ENCODE results near the gene KCTD2.

The KCTD2 gene

DNA sequence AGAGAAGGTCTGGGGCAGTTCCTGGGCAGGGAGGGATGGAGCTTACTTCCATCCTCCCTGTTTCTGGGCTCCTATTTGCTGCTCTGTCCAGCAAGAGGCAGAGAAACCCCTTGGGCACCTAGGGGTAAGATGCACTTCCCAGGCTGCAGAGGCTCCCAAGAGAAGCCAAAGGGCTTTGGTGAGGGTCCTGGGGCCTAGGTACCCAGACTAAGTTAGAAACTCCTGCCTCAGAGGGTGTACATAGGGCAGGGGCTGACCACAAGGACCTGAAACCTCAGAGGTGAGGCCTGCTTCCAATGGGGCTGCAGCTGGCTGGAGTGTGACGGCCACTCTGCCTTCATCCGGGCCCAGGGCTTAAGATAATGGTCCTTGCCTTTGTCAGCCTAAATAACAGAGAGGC, 61.2 kb downstream of the KCTD2 start:
- TF ChIP-seq MYC (IDR thresholded peaks at IDR 0.05; ENCODE audit: low read depth, low read length) (no peak), POLR2A (IDR thresholded peaks at IDR 0.05; ENCODE audit: extremely low read depth, insufficient read length) (no peak)
- TF ChIP-seq, protein P1, sequence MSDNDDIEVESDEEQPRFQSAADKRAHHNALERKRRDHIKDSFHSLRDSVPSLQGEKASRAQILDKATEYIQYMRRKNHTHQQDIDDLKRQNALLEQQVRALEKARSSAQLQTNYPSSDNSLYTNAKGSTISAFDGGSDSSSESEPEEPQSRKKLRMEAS (IDR thresholded peaks at IDR 0.05; ENCODE audit: low read depth, low read length) = no peak
- TF ChIP-seq, protein P2, sequence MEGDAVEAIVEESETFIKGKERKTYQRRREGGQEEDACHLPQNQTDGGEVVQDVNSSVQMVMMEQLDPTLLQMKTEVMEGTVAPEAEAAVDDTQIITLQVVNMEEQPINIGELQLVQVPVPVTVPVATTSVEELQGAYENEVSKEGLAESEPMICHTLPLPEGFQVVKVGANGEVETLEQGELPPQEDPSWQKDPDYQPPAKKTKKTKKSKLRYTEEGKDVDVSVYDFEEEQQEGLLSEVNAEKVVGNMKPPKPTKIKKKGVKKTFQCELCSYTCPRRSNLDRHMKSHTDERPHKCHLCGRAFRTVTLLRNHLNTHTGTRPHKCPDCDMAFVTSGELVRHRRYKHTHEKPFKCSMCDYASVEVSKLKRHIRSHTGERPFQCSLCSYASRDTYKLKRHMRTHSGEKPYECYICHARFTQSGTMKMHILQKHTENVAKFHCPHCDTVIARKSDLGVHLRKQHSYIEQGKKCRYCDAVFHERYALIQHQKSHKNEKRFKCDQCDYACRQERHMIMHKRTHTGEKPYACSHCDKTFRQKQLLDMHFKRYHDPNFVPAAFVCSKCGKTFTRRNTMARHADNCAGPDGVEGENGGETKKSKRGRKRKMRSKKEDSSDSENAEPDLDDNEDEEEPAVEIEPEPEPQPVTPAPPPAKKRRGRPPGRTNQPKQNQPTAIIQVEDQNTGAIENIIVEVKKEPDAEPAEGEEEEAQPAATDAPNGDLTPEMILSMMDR (IDR thresholded peaks at IDR 0.05; ENCODE audit: low read depth, low read length) = no peak
- no peak overlapping the region for H3K4me3 ChIP-seq (ENCODE audit: low read depth, low read length)
- DNase-seq (ENCODE audit: low read depth) = no peak

DNA sequence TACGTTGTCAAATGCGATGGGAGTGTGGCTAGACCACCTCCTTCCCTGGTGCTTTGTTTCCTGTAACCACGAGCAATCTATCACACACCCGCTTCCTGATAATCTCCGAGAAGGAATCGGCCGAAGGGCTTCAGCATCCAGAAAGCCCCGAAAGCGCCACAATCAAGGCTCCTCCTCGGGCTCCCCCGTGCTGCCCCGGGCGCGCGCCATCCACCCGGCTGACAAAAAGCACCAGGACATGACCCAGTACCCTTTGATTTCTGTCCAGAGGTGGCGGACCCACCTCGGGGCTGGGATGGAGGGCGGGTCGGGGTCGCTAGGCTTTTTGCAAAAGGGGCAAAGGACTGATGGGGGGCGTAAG, 62.0 kb downstream of the KCTD2 start:
- DNase-seq (ENCODE audit: low read depth) = no peak
- no peak for TF ChIP-seq MYC (IDR thresholded peaks at IDR 0.05; ENCODE audit: low read depth, low read length)
- peak overlapping the region; percentile 86 for H3K4me3 ChIP-seq (ENCODE audit: low read depth, low read length)

DNA sequence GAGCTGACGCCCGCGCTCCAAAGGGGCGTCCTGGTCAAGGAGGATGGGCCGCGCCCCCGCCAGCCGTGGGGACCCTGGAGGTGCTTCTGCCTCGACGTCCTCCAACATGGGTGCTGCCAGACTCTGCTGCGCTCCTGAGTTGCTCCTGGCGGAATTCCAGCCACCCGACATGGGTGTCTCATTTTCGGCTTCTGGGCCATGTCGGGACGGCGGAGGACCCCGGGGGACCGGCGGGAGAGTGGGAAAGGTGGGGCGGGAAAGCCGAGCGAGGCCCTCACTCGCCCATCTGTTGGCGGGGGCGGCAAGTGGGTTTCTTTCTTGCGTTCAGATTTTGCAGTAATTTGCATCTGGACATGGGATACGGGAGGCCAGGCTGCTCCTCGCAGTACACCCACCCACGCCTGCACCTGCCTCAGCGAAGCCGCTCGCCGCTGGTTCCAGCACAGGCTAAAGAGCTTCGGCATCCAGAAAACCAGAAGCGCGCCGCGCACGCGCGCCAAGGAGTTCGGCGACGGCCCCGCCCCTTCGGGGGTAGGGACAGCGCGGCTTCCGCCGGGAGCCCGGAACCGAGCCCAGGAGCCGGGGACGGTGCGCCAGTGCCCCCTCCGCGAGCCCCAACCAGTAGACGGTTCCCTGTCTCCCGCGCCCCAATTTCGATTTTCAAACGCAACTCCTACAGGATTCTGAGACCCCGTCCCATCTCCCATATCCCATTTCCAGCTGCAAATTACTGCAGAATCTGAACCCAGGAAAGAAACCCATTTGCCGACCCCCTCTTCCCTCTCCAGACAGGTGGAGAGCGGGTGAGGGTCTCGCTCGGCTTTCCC, 62.6 kb downstream of the KCTD2 start, which contains the start of gene ARMC7:
Gene ARMC7, plus strand, starts transcription at position 563 of the 827 bp plus-strand sequence. CDS start 320 bp downstream, outside the sequence.
- H3K4me3 ChIP-seq (ENCODE audit: low read depth, low read length) = peak within 1 kb of the TSS; percentile 86
- TF ChIP-seq, protein P1 (IDR thresholded peaks at IDR 0.05; ENCODE audit: low read depth, low read length) = peak; percentile 15; the same call in 1 of the 2 replicates
- no peak; the same call in 1 of the 2 replicates for TF ChIP-seq MYC (IDR thresholded peaks at IDR 0.05; ENCODE audit: low read depth, low read length)
- TF ChIP-seq POLR2A (IDR thresholded peaks at IDR 0.05; ENCODE audit: extremely low read depth, insufficient read length) = peak; percentile 74
- TF ChIP-seq, protein P2 (IDR thresholded peaks at IDR 0.05; ENCODE audit: low read depth, low read length) = no peak
- peak; percentile 88 for DNase-seq (ENCODE audit: low read depth)

DNA sequence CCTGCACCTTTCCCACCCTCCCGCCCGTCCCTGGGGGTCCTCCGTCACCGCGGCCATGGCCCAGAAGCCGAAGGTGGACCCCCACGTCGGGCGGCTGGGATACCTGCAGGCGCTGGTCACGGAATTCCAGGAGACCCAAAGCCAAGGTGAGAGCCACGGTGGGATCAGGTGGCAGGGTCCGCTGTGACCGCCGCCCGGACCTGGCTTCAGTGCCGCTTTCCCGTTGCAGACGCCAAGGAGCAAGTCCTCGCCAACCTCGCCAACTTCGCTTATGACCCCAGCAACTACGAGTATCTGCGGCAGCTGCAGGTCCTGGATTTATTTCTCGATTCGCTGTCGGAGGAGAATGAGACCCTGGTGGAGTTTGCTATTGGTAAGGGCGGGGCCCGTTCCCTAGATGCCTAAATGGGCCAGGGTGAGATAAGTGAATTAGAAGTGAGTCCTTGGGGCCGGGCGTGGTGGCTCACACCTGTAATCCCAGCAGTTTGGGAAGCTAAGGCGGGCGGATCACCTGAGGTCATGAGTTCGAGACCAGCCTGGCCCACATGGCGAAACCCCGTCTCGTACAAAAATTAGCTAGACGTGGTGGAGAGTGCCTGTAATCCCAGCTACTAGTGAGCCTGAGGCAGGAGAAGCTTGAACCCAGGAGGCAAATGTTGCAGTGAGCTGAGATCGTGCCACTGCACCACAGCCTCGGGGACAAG, 63.4 kb downstream of the KCTD2 start:
- no peak for DNase-seq (ENCODE audit: low read depth)
- TF ChIP-seq POLR2A (IDR thresholded peaks at IDR 0.05; ENCODE audit: extremely low read depth, insufficient read length) (no peak), MYC (IDR thresholded peaks at IDR 0.05; ENCODE audit: low read depth, low read length) (no peak)
- TF ChIP-seq, protein P1 (IDR thresholded peaks at IDR 0.05; ENCODE audit: low read depth, low read length) = no peak
- TF ChIP-seq, protein P2 (IDR thresholded peaks at IDR 0.05; ENCODE audit: low read depth, low read length) = no peak
- H3K4me3 ChIP-seq (ENCODE audit: low read depth, low read length) = peak overlapping the region; percentile 86

DNA sequence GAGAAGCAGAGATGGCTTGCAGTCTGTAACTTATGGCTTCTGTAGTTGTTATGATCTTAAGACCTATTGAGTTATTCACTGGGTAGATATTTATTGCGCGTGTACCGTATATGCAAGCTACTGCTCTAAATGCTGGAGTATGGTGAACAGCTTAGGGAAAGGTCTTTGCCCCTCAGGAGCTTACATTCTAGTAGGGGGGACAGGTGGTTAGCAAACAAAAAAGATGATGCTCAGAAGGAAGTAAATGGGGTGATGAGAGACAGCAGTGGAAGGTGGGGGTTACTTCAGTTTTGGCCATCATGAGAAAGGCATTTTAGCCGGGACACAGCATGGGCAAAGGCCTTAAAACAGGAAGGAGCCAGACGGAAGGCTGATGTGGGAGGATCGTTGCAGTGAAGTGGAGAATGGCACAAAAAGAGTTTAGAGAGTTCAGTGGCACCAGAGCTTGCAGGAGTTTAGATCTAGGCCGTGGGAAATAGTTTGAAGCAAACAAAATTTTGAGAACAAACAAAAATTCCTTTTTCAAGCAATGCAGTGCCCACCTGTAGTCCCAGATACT, 64.8 kb downstream of the KCTD2 start:
- H3K4me3 ChIP-seq (ENCODE audit: low read depth, low read length) = no peak overlapping the region
- TF ChIP-seq, protein P1 (IDR thresholded peaks at IDR 0.05; ENCODE audit: low read depth, low read length) = no peak
- TF ChIP-seq MYC (IDR thresholded peaks at IDR 0.05; ENCODE audit: low read depth, low read length) = no peak
- no peak for TF ChIP-seq POLR2A (IDR thresholded peaks at IDR 0.05; ENCODE audit: extremely low read depth, insufficient read length)
- TF ChIP-seq, protein P2 (IDR thresholded peaks at IDR 0.05; ENCODE audit: low read depth, low read length) = no peak
- no peak for DNase-seq (ENCODE audit: low read depth)

All from NB4 (cell line).